ENCODE measurements around the gene GAA. TPM values are rescaled to one million over a fixed set of nuclear protein-coding genes. Genes with fewer than 3 reads are reported as not detected.
A peak's percentile ranks its signal among the peaks of the same experiment; 100 is the strongest.

The GAA gene
- total and polyA plus RNA-seq, 8 donors, result 24.1 to 105 (median 36.9) TPM

GRCh38 chr17:80119839-80120238 lies 18.5 kb downstream of the GAA start:
- H3K27me3 ChIP-seq, result peaks cover 0 to 10% of the 10 kb centered on the region in 2 donors
- no peaks in the 10 kb centered on the region for H3K9me3 ChIP-seq
- no peaks in the 10 kb centered on the region for H3K4me1 ChIP-seq
- ATAC-seq (no peak), DNase-seq (no peak)
- H3K36me3 ChIP-seq, result peaks cover 0 to 20% of the 10 kb centered on the region in 2 donors
- intact Hi-C loops (cut with DNase I), result no loop called here
- H3K27ac ChIP-seq, result no peak overlapping the region
- no peak overlapping the region for H3K4me3 ChIP-seq
- TF ChIP-seq CTCF (IDR thresholded peaks at IDR 0.05), result no peak

GRCh38 chr17:80122026-80122575 lies 20.7 kb downstream of the GAA start:
- peaks cover 0 to 12% of the 10 kb centered on the region in 2 donors for H3K27me3 ChIP-seq
- TF ChIP-seq CTCF (IDR thresholded peaks at IDR 0.05), result no peak
- no peaks in the 10 kb centered on the region for H3K9me3 ChIP-seq
- intact Hi-C loops (cut with DNase I), result no loop called here
- H3K36me3 ChIP-seq, result peaks cover 0 to 20% of the 10 kb centered on the region in 2 donors
- H3K4me1 ChIP-seq, result no peaks in the 10 kb centered on the region
- no peak overlapping the region for H3K27ac ChIP-seq
- ATAC-seq, result no peak
- DNase-seq, result no peak
- no peak overlapping the region for H3K4me3 ChIP-seq

- no peak overlapping the region for H3K4me3 ChIP-seq
- H3K4me1 ChIP-seq, result no peaks in the 10 kb centered on the region
- no peak overlapping the region for H3K27ac ChIP-seq
- ATAC-seq (no peak), DNase-seq (no peak)
- no peaks in the 10 kb centered on the region for H3K9me3 ChIP-seq
- TF ChIP-seq CTCF (IDR thresholded peaks at IDR 0.05), result no peak
- intact Hi-C loops (cut with DNase I), result no loop called here
- peaks cover 0 to 16% of the 10 kb centered on the region in 2 donors for H3K36me3 ChIP-seq
- peaks cover 0 to 12% of the 10 kb centered on the region in 2 donors for H3K27me3 ChIP-seq
Observed at GRCh38 chr17:80122926-80123505, 21.6 kb downstream of the GAA start.

- Histone ChIP-seq H3K27ac (no peak overlapping the region), H3K4me1 (no peaks in the 10 kb centered on the region), H3K27me3 (peaks cover 0 to 12% of the 10 kb centered on the region in 2 donors), H3K36me3 (peaks cover 0 to 10% of the 10 kb centered on the region in 2 donors), H3K4me3 (no peak overlapping the region), H3K9me3 (no peaks in the 10 kb centered on the region)
- TF ChIP-seq CTCF (IDR thresholded peaks at IDR 0.05), result no peak
- no peak for ATAC-seq
- DNase-seq, result no peak
- intact Hi-C loops (cut with DNase I), result no loop called here
Observed at GRCh38 chr17:80123791-80124190, 22.4 kb downstream of the GAA start.

- DNase-seq, result peak in 1 of 4 donors; percentile 34
- Histone ChIP-seq H3K27me3 (peaks cover 0 to 12% of the 10 kb centered on the region in 2 donors), H3K4me3 (no peak overlapping the region), H3K27ac (no peak overlapping the region), H3K9me3 (no peaks in the 10 kb centered on the region), H3K36me3 (peaks cover 0 to 3% of the 10 kb centered on the region in 2 donors), H3K4me1 (no peaks in the 10 kb centered on the region)
- TF ChIP-seq CTCF (IDR thresholded peaks at IDR 0.05), result no peak
- intact Hi-C loops (cut with DNase I), result no loop called here
- ATAC-seq, result peak; percentile 60
Observed at GRCh38 chr17:80124351-80124981, 23.1 kb downstream of the GAA start.
